Colonic mucosa (tissue), 4 donors: ENCODE data around the gene TMEM247. TPM values are rescaled to one million over a fixed set of nuclear protein-coding genes. Genes with fewer than 3 reads are reported as not detected.
"Not testable (repeated sequence)": the region's sequence is repeated elsewhere in the genome, so short reads cannot be mapped to it uniquely, and the experiment has no call there.

Experiments
- DNase-seq: peaks from one replicate; pipeline ENCODE4 v3.0.0-alpha.2; 2020
- H3K27ac ChIP-seq: fragments of 200-600 bp; one replicate; pipeline ENCODE4 v1.8.0; 2021
- H3K27me3 ChIP-seq: fragments of 200-600 bp; one replicate; pipeline ENCODE4 v1.8.0; 2021
- H3K36me3 ChIP-seq: fragments of 200-600 bp; one replicate; pipeline ENCODE4 v1.8.0; 2021
- H3K4me1 ChIP-seq: fragments of 200-600 bp; one replicate; pipeline ENCODE4 v1.8.0; 2021; ENCODE audit warnings: mild to moderate bottlenecking
- H3K4me3 ChIP-seq: fragments of 200-600 bp; one replicate; pipeline ENCODE4 v1.8.0; 2021
- H3K9ac ChIP-seq, 2 donors: one replicate each; pipeline ENCODE4 v1.7.0; 2013; ENCODE audit warnings: control low read depth in 2 of 2, low read depth in 2 of 2, low read length in 2 of 2
- H3K9me3 ChIP-seq: fragments of 200-600 bp; one replicate; pipeline ENCODE4 v1.8.0; 2021
- CTCF ChIP-seq: fragments of 200-600 bp; IDR thresholded peaks from one replicate; pipeline ENCODE4 v1.8.0; 2022; ENCODE audit warnings: antibody characterized with exemption, mild to moderate bottlenecking
- intact Hi-C: fragments of 100-400 bp; cut with DNase I; formaldehyde crosslinking; loops from one replicate; pipeline ENCODE4 v1.14.1; 2022
- total RNA-seq, 2 donors: library from RNA; stranded (reverse); fragmentation: NEBNext Ultra II Directional in 1 of 2; extraction: Animal tissue kit (Norgen Biotek cat#: 25700) in 1 of 2; gene quantifications; one replicate each; pipeline ENCODE4 v1.2.1, GENCODE V29; 2021
- donor health status: healthy.
- donor health status: DM: no; HTN: no; CAD: no.
- donor health status: DM: no; HTN: no; CAD: no.

The TMEM247 gene
- total RNA-seq, 2 donors from 2014 or later = not detected

GRCh38 chr2:46518861-46519260, 39.5 kb downstream of the TMEM247 start:
- Histone ChIP-seq H3K9me3 (no peaks in the 10 kb centered on the region), H3K4me3 (no peak overlapping the region), H3K27ac (no peak overlapping the region), H3K4me1 (no peaks in the 10 kb centered on the region), H3K9ac (no peak overlapping the region), H3K27me3 (no peaks in the 10 kb centered on the region), H3K36me3 (no peaks in the 10 kb centered on the region)
- DNase-seq = peak; percentile 15
- intact Hi-C loops = no loop called here
- TF ChIP-seq CTCF = no peak

- Histone ChIP-seq H3K27ac (no peak overlapping the region), H3K9ac (no peak overlapping the region), H3K36me3 (no peaks in the 10 kb centered on the region), H3K4me1 (no peaks in the 10 kb centered on the region), H3K4me3 (no peak overlapping the region), H3K9me3 (no peaks in the 10 kb centered on the region), H3K27me3 (no peaks in the 10 kb centered on the region)
- DNase-seq = no peak
- intact Hi-C loops = no loop called here
- TF ChIP-seq CTCF = no peak
Observed at GRCh38 chr2:46519265-46519664, 39.9 kb downstream of the TMEM247 start.

- Histone ChIP-seq H3K9me3 (no peaks in the 10 kb centered on the region), H3K4me3 (no peak overlapping the region), H3K27me3 (no peaks in the 10 kb centered on the region), H3K27ac (no peak overlapping the region), H3K9ac (no peak overlapping the region), H3K36me3 (no peaks in the 10 kb centered on the region), H3K4me1 (no peaks in the 10 kb centered on the region)
- intact Hi-C loops = no loop called here
- TF ChIP-seq CTCF = no peak
- peak; percentile 18 for DNase-seq
Observed at GRCh38 chr2:46520130-46520711, 40.9 kb downstream of the TMEM247 start.

- H3K4me3 ChIP-seq = no peak overlapping the region
- no peaks in the 10 kb centered on the region for H3K27me3 ChIP-seq
- no peak overlapping the region for H3K9ac ChIP-seq
- peak overlapping the region; percentile 17 for H3K27ac ChIP-seq
- H3K4me1 ChIP-seq = no peaks in the 10 kb centered on the region
- H3K9me3 ChIP-seq = no peaks in the 10 kb centered on the region
- DNase-seq = peak; percentile 54
- no peak for TF ChIP-seq CTCF
- H3K36me3 ChIP-seq = no peaks in the 10 kb centered on the region
- intact Hi-C loops = no loop called here
Observed at GRCh38 chr2:46521215-46521683, 41.9 kb downstream of the TMEM247 start.

GRCh38 chr2:46522385-46522784, 43.0 kb downstream of the TMEM247 start:
- H3K27ac ChIP-seq, H3K9me3 ChIP-seq, H3K27me3 ChIP-seq, H3K36me3 ChIP-seq, intact Hi-C loops, H3K9ac ChIP-seq, H3K4me3 ChIP-seq, H3K4me1 ChIP-seq: not testable (repeated sequence)
- peak; percentile 12 for DNase-seq

GRCh38 chr2:46525522-46526155, 46.3 kb downstream of the TMEM247 start:
- intact Hi-C loops = no loop called here
- no peak overlapping the region for H3K4me3 ChIP-seq
- no peaks in the 10 kb centered on the region for H3K27me3 ChIP-seq
- H3K27ac ChIP-seq = no peak overlapping the region
- no peak for TF ChIP-seq CTCF
- DNase-seq = peak; percentile 5
- H3K4me1 ChIP-seq = no peaks in the 10 kb centered on the region
- H3K9me3 ChIP-seq = no peaks in the 10 kb centered on the region
- H3K9ac ChIP-seq = no peak overlapping the region
- H3K36me3 ChIP-seq = no peaks in the 10 kb centered on the region
